Gastroesophageal sphincter (tissue), 4 donors: ENCODE measurements around the gene ZNF512B. TPM values are rescaled to one million over a fixed set of nuclear protein-coding genes. Genes with fewer than 3 reads are reported as not detected.

Experiments
- ATAC-seq: fragments of 150-250 bp; one replicate; pipeline ENCODE4 v1.9.1; 2016; ENCODE audit warnings: mild to moderate bottlenecking, moderate library complexity
- H3K27ac ChIP-seq, 4 donors: fragments of 200-600 bp; sonication (generic) in 3 of 4; 1 replicate in 3 of 4; 2 replicates in 1 of 4; pipeline ENCODE4 v1.5.1; 2016 to 2019
- H3K27me3 ChIP-seq: fragments of 200-600 bp; sonication (generic); one replicate; pipeline ENCODE4 v1.5.1; 2019
- H3K36me3 ChIP-seq, 2 donors: fragments of 200-600 bp; sonication (generic); one replicate each; pipeline ENCODE4 v1.5.1; 2019; ENCODE audit warnings: control low read depth in 1 of 2
- H3K4me1 ChIP-seq, 3 donors: fragments of 200-600 bp; sonication (generic); 1 replicate in 2 of 3; 2 replicates in 1 of 3; pipeline ENCODE4 v1.5.1; 2016 to 2019; ENCODE audit warnings: control low read depth in 2 of 3
- H3K4me3 ChIP-seq, 2 donors: fragments of 200-600 bp; sonication (generic); one replicate each; pipeline ENCODE4 v1.5.1; 2019; ENCODE audit warnings: mild to moderate bottlenecking in 1 of 2, moderate library complexity in 1 of 2
- H3K9me3 ChIP-seq, 3 donors: fragments of 200-600 bp; sonication (generic); one replicate each; pipeline ENCODE4 v1.5.1; 2017 to 2019; ENCODE audit warnings: control low read depth in 2 of 3
- EP300 ChIP-seq: sonication (generic); formaldehyde crosslinking; IDR thresholded peaks from one replicate; pipeline ENCODE4 v1.6.1; 2017; ENCODE audit warnings: antibody characterized with exemption, mild to moderate bottlenecking
- POLR2A ChIP-seq, 2 donors: fragments of 450-650 bp; IDR thresholded peaks; one replicate each; pipeline ENCODE4 v1.6.1; 2017; ENCODE audit warnings: antibody characterized with exemption in 2 of 2, mild to moderate bottlenecking in 2 of 2, moderate library complexity in 1 of 2
- POLR2AphosphoS5 ChIP-seq: sonication (generic); formaldehyde crosslinking; IDR thresholded peaks from one replicate; pipeline ENCODE4 v1.6.1; 2017; ENCODE audit warnings: antibody characterized with exemption
- WGBS, 2 donors: methylation state at CpG; one replicate each; pipeline ENCODE4 v1.1.5; 2018; ENCODE audit warnings: low coverage in 1 of 2; 5-methylcytosine and 5-hydroxymethylcytosine counted together
- total RNA-seq, 4 donors: library from RNA; depleted of rRNA; stranded (reverse); fragments of >200 nt; gene quantifications; one replicate each; pipeline ENCODE4 v1.1.0, GENCODE V29; 2016
- TF ChIP-seq, protein P1 (sequence below), 4 experiments: fragments of 200-600 bp in 2 of 4; fragments of 450-650 bp in 2 of 4; sonication (generic) in 1 of 4; IDR thresholded peaks; one replicate each; pipeline ENCODE4 v1.5.1; 2017 to 2019; ENCODE audit warnings: antibody characterized with exemption in 4 of 4, mild to moderate bottlenecking in 2 of 4, moderate library complexity in 2 of 4

ZNF512B gene
- total RNA-seq, 4 donors from 2014 or later = 9.0 to 13.8 (median 10.0) TPM

GRCh38 chr20:63980806-63981728 is 11.3 kb upstream of the ZNF512B start, which contains the start of gene PRPF6:
TSS of gene PRPF6 (plus strand) at chr20:63981132. CDS start at chr20:63981246, 114 bp downstream.
- Histone ChIP-seq H3K4me3 (peak within 1 kb of the TSS; percentile 69 to 80), H3K9me3 (no peaks in the 10 kb centered on the region), H3K27ac (peak within 1 kb of the TSS; percentile 62 to 88 (median 86)), H3K27me3 (no peaks in the 10 kb centered on the region), H3K36me3 (peaks cover 0 to 36% of the 10 kb centered on the region in 2 donors), H3K4me1 (peaks cover 0 to 55% (median 40%) of the 10 kb centered on the region in 3 donors)
- peak; percentile 94 for ATAC-seq
- WGBS, 2 donors = 1% methylated on average over 12 of the region's 75 CpGs; no CpG with 5 or more reads in 1 of the 2 donors
- peak; percentile 74 to 75 for TF ChIP-seq POLR2A (IDR thresholded peaks at IDR 0.05)
- TF ChIP-seq, protein P1, sequence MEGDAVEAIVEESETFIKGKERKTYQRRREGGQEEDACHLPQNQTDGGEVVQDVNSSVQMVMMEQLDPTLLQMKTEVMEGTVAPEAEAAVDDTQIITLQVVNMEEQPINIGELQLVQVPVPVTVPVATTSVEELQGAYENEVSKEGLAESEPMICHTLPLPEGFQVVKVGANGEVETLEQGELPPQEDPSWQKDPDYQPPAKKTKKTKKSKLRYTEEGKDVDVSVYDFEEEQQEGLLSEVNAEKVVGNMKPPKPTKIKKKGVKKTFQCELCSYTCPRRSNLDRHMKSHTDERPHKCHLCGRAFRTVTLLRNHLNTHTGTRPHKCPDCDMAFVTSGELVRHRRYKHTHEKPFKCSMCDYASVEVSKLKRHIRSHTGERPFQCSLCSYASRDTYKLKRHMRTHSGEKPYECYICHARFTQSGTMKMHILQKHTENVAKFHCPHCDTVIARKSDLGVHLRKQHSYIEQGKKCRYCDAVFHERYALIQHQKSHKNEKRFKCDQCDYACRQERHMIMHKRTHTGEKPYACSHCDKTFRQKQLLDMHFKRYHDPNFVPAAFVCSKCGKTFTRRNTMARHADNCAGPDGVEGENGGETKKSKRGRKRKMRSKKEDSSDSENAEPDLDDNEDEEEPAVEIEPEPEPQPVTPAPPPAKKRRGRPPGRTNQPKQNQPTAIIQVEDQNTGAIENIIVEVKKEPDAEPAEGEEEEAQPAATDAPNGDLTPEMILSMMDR (IDR thresholded peaks at IDR 0.05) = peak in 3 of 4 experiments; percentile 78 to 93 (median 81)
- no peak for TF ChIP-seq EP300
- TF ChIP-seq POLR2AphosphoS5 = peak; percentile 92

DNA sequence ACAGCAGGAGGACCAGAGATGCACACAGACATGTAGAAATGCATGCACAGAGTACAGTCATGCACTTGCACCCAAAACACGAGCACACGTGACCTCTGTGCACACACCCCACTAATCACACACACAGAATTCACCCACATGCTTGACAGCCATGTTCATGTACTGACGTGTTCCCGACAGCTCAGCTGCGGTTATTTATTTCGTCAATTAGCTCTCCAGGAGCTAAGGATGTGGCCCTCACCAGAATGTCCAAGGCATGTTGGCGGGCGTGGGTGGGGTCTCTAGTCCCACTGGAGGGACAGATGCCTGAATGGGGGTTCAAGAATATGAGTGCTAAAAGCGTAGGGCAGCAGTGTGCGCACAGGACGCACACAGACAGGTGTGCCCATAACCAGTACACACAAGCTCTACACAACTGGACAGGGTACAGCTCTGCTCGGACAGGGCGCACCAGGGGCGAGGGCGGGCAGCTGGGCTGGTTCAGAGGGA is 10.6 kb upstream of the ZNF512B start:
- H3K4me1 ChIP-seq = peaks cover 0 to 55% (median 40%) of the 10 kb centered on the region in 3 donors
- peak; percentile 23 for ATAC-seq
- TF ChIP-seq POLR2AphosphoS5 (no peak), POLR2A (IDR thresholded peaks at IDR 0.05) (no peak), EP300 (no peak)
- TF ChIP-seq, protein P1 (IDR thresholded peaks at IDR 0.05) = no peak
- peak overlapping the region in 1 of 2 donors; percentile 69 for H3K4me3 ChIP-seq
- WGBS, 2 donors = 20% methylated on average over 1 of the region's 15 CpGs; no CpG with 5 or more reads in 1 of the 2 donors
- peaks cover 0 to 29% of the 10 kb centered on the region in 2 donors for H3K36me3 ChIP-seq
- peak overlapping the region in 3 of 4 donors; percentile 84 to 88 (median 88) for H3K27ac ChIP-seq
- no peaks in the 10 kb centered on the region for H3K9me3 ChIP-seq
- H3K27me3 ChIP-seq = no peaks in the 10 kb centered on the region

DNA sequence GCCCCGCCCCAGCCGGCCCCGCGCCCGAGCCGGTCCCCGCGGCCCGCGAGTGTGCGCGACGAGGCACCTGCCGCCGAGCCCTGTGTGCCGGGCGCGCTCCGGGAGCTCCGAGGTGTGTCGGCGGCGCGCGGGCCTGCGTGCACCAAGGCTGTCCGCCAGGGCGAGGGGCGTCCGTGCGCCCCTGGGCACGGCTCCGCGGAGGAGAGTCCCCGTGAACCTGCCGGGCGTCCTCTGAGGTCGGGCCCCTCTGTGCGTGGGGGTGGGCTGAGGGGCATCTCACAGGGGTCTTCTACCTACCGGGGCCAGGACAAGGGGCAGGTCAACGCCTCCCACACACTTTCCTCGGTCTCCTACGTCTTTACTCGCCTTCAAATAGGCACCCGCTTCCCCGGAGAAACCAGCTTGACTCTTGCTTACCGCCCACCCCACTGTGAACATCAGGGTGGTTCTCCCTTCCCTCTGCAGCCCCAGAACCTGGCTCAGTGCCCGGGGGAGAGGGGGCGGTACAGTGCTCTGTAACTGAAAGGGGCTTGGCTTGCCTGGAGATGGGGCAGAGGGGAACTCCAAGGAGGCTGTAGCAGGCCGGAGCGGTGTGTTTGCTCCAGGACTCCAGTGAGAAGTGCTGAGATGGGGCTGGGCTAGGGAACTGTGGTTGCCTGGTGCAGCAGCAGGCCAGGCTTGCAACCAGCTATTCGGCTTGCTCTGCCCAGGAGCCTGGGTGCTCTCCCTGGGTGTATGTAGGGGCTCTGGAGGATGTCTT is 10.0 kb upstream of the ZNF512B start, which contains the start of gene SAMD10:
SAMD10 (minus strand) TSS at position 86 of the 760 bp plus-strand sequence. CDS start 175 bp downstream, outside the sequence.
- H3K36me3 ChIP-seq = peaks cover 0 to 22% of the 10 kb centered on the region in 2 donors
- no peak for ATAC-seq
- WGBS, 2 donors = no CpG with 5 or more reads among the region's 52 CpGs
- no peaks in the 10 kb centered on the region for H3K27me3 ChIP-seq
- H3K4me1 ChIP-seq = peaks cover 0 to 59% (median 40%) of the 10 kb centered on the region in 3 donors
- TF ChIP-seq POLR2A (IDR thresholded peaks at IDR 0.05) (no peak), POLR2AphosphoS5 (no peak), EP300 (no peak)
- TF ChIP-seq, protein P1 (IDR thresholded peaks at IDR 0.05) = peak in 2 of 4 experiments; percentile 40 to 42
- no peaks in the 10 kb centered on the region for H3K9me3 ChIP-seq
- peak within 1 kb of the TSS; percentile 69 to 71 for H3K4me3 ChIP-seq
- peak within 1 kb of the TSS; percentile 8 to 88 (median 86) for H3K27ac ChIP-seq

DNA sequence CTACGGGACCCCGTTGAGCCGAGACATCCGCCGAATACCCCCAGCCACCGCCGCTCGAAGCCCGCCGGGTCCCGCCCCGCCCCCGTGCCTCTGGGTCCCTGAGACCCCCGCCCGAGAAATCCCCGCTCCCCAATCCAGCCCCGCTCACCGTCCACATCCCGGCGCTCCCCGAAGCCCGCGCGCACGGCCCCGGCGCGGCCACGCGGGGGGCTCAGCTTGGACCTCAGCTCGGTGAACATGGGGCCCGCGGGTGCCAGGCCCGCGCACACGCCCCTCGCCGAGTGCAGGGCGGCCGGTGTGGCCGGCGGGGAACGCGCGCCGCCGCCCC is 9.5 kb upstream of the ZNF512B start:
- Histone ChIP-seq H3K4me3 (peak overlapping the region; percentile 69 to 71), H3K27ac (peak overlapping the region; percentile 8 to 88 (median 86)), H3K9me3 (no peaks in the 10 kb centered on the region), H3K27me3 (no peaks in the 10 kb centered on the region), H3K36me3 (peaks cover 0 to 17% of the 10 kb centered on the region in 2 donors), H3K4me1 (peaks cover 0 to 64% (median 40%) of the 10 kb centered on the region in 3 donors)
- no CpG with 5 or more reads among the region's 47 CpGs for WGBS, 2 donors
- TF ChIP-seq, protein P1 (IDR thresholded peaks at IDR 0.05) = no peak
- no peak for TF ChIP-seq POLR2A (IDR thresholded peaks at IDR 0.05)
- TF ChIP-seq EP300 = no peak
- no peak for TF ChIP-seq POLR2AphosphoS5
- ATAC-seq = no peak
